HEK293 (cell line): ENCODE results near the gene ABCG4.

Experiments
- GLIS1 ChIP-seq: fragments of 450-650 bp; formaldehyde crosslinking; IDR thresholded peaks from 2 replicates; pipeline ENCODE4 v1.5.1; 2016; ENCODE audit warnings: missing biosample characterization, missing genetic modification characterization
- SP2 ChIP-seq: fragments of 450-650 bp; formaldehyde crosslinking; IDR thresholded peaks from 2 replicates; pipeline ENCODE4 v1.5.1; 2016; ENCODE audit warnings: missing biosample characterization, missing genetic modification characterization
- YY1 ChIP-seq: fragments of 450-650 bp; formaldehyde crosslinking; IDR thresholded peaks from 2 replicates; pipeline ENCODE4 v1.5.1; 2018; ENCODE audit warnings: missing biosample characterization, missing genetic modification characterization
- ZBTB17 ChIP-seq: fragments of 450-650 bp; formaldehyde crosslinking; IDR thresholded peaks from 2 replicates; pipeline ENCODE4 v1.5.1; 2016; ENCODE audit warnings: missing biosample characterization, missing genetic modification characterization
- ZNF184 ChIP-seq: fragments of 450-650 bp; IDR thresholded peaks from 2 replicates; pipeline ENCODE4 v1.5.1; 2018; ENCODE audit warnings: missing biosample characterization, mild to moderate bottlenecking, missing genetic modification characterization
- ZNF510 ChIP-seq: fragments of 450-650 bp; formaldehyde crosslinking; IDR thresholded peaks from 2 replicates; pipeline ENCODE4 v1.5.1; 2018; ENCODE audit warnings: mild to moderate bottlenecking, missing genetic modification characterization, missing biosample characterization; ENCODE audit not compliant: insufficient replicate concordance
- TF ChIP-seq, protein P1 (sequence below): fragments of 450-650 bp; formaldehyde crosslinking; IDR thresholded peaks from 2 replicates; pipeline ENCODE4 v1.5.1; 2016; ENCODE audit warnings: missing biosample characterization, missing genetic modification characterization
- TF ChIP-seq, protein P2 (sequence below): fragments of 450-650 bp; formaldehyde crosslinking; IDR thresholded peaks from 2 replicates; pipeline ENCODE4 v1.5.1; 2016; ENCODE audit warnings: missing biosample characterization, missing genetic modification characterization
- TF ChIP-seq, protein P3 (sequence below): fragments of 450-650 bp; formaldehyde crosslinking; IDR thresholded peaks from 2 replicates; pipeline ENCODE4 v1.5.1; 2016; ENCODE audit warnings: missing biosample characterization, missing genetic modification characterization

DNA sequence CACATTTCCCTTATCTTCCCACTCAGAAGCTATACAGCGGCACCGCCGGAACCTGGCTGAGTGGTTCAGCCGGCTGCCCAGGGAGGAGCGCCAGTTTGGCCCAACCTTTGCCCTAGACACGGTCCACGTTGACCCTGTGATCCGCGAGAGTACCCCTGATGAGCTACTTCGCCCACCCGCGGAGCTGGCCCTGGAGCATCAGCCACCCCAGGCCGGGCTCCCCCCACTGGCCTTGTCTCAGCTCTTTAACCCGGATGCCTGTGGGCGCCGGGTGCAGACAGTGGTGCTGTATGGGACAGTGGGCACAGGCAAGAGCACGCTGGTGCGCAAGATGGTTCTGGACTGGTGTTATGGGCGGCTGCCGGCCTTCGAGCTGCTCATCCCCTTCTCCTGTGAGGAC is 24.6 kb downstream of the ABCG4 start:
- TF ChIP-seq YY1: no peak
- no peak for TF ChIP-seq ZNF510
- TF ChIP-seq GLIS1: no peak
- TF ChIP-seq ZNF184: no peak
- TF ChIP-seq, protein P1, sequence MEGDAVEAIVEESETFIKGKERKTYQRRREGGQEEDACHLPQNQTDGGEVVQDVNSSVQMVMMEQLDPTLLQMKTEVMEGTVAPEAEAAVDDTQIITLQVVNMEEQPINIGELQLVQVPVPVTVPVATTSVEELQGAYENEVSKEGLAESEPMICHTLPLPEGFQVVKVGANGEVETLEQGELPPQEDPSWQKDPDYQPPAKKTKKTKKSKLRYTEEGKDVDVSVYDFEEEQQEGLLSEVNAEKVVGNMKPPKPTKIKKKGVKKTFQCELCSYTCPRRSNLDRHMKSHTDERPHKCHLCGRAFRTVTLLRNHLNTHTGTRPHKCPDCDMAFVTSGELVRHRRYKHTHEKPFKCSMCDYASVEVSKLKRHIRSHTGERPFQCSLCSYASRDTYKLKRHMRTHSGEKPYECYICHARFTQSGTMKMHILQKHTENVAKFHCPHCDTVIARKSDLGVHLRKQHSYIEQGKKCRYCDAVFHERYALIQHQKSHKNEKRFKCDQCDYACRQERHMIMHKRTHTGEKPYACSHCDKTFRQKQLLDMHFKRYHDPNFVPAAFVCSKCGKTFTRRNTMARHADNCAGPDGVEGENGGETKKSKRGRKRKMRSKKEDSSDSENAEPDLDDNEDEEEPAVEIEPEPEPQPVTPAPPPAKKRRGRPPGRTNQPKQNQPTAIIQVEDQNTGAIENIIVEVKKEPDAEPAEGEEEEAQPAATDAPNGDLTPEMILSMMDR: no peak
- no peak for TF ChIP-seq ZBTB17
- no peak for TF ChIP-seq SP2 (tag by site-specific recombination)
- TF ChIP-seq, protein P2, sequence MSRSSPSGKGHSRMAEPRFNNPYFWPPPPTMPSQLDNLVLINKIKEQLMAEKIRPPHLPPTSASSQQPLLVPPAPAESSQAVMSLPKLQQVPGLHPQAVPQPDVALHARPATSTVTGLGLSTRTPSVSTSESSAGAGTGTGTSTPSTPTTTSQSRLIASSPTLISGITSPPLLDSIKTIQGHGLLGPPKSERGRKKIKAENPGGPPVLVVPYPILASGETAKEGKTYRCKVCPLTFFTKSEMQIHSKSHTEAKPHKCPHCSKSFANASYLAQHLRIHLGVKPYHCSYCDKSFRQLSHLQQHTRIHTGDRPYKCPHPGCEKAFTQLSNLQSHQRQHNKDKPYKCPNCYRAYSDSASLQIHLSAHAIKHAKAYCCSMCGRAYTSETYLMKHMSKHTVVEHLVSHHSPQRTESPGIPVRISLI (tag by site-specific recombination): no peak
- TF ChIP-seq, protein P3, sequence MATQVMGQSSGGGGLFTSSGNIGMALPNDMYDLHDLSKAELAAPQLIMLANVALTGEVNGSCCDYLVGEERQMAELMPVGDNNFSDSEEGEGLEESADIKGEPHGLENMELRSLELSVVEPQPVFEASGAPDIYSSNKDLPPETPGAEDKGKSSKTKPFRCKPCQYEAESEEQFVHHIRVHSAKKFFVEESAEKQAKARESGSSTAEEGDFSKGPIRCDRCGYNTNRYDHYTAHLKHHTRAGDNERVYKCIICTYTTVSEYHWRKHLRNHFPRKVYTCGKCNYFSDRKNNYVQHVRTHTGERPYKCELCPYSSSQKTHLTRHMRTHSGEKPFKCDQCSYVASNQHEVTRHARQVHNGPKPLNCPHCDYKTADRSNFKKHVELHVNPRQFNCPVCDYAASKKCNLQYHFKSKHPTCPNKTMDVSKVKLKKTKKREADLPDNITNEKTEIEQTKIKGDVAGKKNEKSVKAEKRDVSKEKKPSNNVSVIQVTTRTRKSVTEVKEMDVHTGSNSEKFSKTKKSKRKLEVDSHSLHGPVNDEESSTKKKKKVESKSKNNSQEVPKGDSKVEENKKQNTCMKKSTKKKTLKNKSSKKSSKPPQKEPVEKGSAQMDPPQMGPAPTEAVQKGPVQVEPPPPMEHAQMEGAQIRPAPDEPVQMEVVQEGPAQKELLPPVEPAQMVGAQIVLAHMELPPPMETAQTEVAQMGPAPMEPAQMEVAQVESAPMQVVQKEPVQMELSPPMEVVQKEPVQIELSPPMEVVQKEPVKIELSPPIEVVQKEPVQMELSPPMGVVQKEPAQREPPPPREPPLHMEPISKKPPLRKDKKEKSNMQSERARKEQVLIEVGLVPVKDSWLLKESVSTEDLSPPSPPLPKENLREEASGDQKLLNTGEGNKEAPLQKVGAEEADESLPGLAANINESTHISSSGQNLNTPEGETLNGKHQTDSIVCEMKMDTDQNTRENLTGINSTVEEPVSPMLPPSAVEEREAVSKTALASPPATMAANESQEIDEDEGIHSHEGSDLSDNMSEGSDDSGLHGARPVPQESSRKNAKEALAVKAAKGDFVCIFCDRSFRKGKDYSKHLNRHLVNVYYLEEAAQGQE (tag by site-specific recombination): no peak
